Adrenal gland (tissue), 12 donors: ENCODE measurements around the gene FGF19. TPM values are rescaled to one million over a fixed set of nuclear protein-coding genes. Genes with fewer than 3 reads are reported as not detected.

Experiments
- DNase-seq, 7 donors: peaks; one replicate each; pipeline ENCODE4 v3.0.0-alpha.2; 2019 to 2020
- H3K27ac ChIP-seq, 5 donors: fragments of 200-600 bp; sonication (generic) in 4 of 5; 1 replicate in 3 of 5; 2 replicates in 2 of 5; pipeline versions ENCODE4 v1.5.1 to v1.8.0; 2016 to 2020; ENCODE audit warnings: mild to moderate bottlenecking in 1 of 5
- H3K27me3 ChIP-seq: fragments of 200-600 bp; 2 replicates; pipeline ENCODE4 v1.8.0; 2021
- H3K36me3 ChIP-seq, 2 donors: fragments of 200-600 bp; replicated peaks in 1 of 2; 1 replicate in 1 of 2; 2 replicates in 1 of 2; pipeline versions ENCODE4 v1.5.1 to v1.8.0; 2018 to 2022
- H3K4me1 ChIP-seq, 2 donors: fragments of 200-600 bp; replicated peaks in 1 of 2; 1 replicate in 1 of 2; 2 replicates in 1 of 2; pipeline versions ENCODE4 v1.5.1 to v1.8.0; 2018 to 2021
- H3K4me3 ChIP-seq, 4 donors: fragments of 200-600 bp; sonication (generic) in 3 of 4; one replicate each; pipeline ENCODE4 v1.5.1; 2016 to 2018
- H3K9me3 ChIP-seq, 3 donors: fragments of 200-600 bp; sonication (generic) in 1 of 3; replicated peaks in 1 of 3; 1 replicate in 2 of 3; 2 replicates in 1 of 3; pipeline versions ENCODE4 v1.5.1 to v1.8.0; 2016 to 2021
- POLR2A ChIP-seq, 2 donors: fragments of 450-650 bp; IDR thresholded peaks; one replicate each; pipeline ENCODE4 v1.6.1; 2017; ENCODE audit warnings: antibody characterized with exemption in 2 of 2, mild to moderate bottlenecking in 2 of 2, moderate library complexity in 1 of 2
- WGBS, 4 donors: extraction: QIAGEN DNeasy Blood & Tissue Kit in 2 of 4; methylation state at CpG; one replicate each; pipeline versions ENCODE4 v1.1.5 to v1.1.7; 2013 to 2017; 5-methylcytosine and 5-hydroxymethylcytosine counted together
- intact Hi-C, 2 donors: fragments of 100-400 bp; cut with DNase I; formaldehyde crosslinking; loops; one replicate each; pipeline versions ENCODE4 v1.14.1 to v1.15.0; 2022 to 2023
- polyA plus RNA-seq, 3 donors: library from polyadenylated mRNA; stranded (reverse); fragments of 200-250 nt in 2 of 3; fragments of 350-450 nt in 1 of 3; fragmentation: Illumina TruSeq in 1 of 3; extraction: RNeasy Lipid Tissue Mini Kit (QIAGEN cat#74804) in 1 of 3; gene quantifications; one replicate each; pipeline ENCODE4 v1.2.3, GENCODE V29; 2013 to 2014
- total RNA-seq, 9 donors: library from RNA; depleted of rRNA in 4 of 9; stranded (reverse); fragments of >200 nt in 4 of 9; fragments of 120-200 nt in 1 of 9; fragmentation: NEBNext Ultra II Directional in 1 of 9; extraction: Animal tissue kit (Norgen Biotek cat#: 25700) in 1 of 9; gene quantifications; one replicate each; pipeline versions ENCODE4 v1.1.0 to v1.2.4, GENCODE V29; 2013 to 2023
- TF ChIP-seq, protein P1 (sequence below), 6 experiments: fragments of 450-650 bp in 4 of 6; fragments of 200-600 bp in 2 of 6; sonication (generic) in 1 of 6; IDR thresholded peaks; 1 replicate in 5 of 6; 2 replicates in 1 of 6; pipeline versions ENCODE4 v1.5.1 to v1.8.0; 2016 to 2021; ENCODE audit warnings: antibody characterized with exemption in 6 of 6, mild to moderate bottlenecking in 2 of 6, moderate library complexity in 1 of 6
- donor health status: healthy with polysubstance abuse.
- donor health status: Bipolar disorder and iron deficiency.
- donor health status: DM: yes; HTN: yes; CAD: no.
- donor health status: DM: no; HTN: no; CAD: no.
- donor health status: DM: no; HTN: no; CAD: no.
- donor health status: DM: yes; HTN: yes; CAD: no.

FGF19 gene
- total and polyA plus RNA-seq, 12 donors = not detected

GRCh38 chr11:69718147-69718546 lies 14.3 kb upstream of the FGF19 start:
- H3K27ac ChIP-seq = no peak overlapping the region
- H3K27me3 ChIP-seq = peaks cover 9% of the 10 kb centered on the region
- intact Hi-C loops = no loop called here
- no peaks in the 10 kb centered on the region for H3K9me3 ChIP-seq
- 6 to 10% (median 9%) methylated on average over 7 to 13 of the region's 13 CpGs for WGBS, 4 donors
- H3K4me1 ChIP-seq = no peaks in the 10 kb centered on the region
- TF ChIP-seq, protein P1, sequence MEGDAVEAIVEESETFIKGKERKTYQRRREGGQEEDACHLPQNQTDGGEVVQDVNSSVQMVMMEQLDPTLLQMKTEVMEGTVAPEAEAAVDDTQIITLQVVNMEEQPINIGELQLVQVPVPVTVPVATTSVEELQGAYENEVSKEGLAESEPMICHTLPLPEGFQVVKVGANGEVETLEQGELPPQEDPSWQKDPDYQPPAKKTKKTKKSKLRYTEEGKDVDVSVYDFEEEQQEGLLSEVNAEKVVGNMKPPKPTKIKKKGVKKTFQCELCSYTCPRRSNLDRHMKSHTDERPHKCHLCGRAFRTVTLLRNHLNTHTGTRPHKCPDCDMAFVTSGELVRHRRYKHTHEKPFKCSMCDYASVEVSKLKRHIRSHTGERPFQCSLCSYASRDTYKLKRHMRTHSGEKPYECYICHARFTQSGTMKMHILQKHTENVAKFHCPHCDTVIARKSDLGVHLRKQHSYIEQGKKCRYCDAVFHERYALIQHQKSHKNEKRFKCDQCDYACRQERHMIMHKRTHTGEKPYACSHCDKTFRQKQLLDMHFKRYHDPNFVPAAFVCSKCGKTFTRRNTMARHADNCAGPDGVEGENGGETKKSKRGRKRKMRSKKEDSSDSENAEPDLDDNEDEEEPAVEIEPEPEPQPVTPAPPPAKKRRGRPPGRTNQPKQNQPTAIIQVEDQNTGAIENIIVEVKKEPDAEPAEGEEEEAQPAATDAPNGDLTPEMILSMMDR (IDR thresholded peaks at IDR 0.05) = peak in 4 of 6 experiments; percentile 11 to 33 (median 20)
- TF ChIP-seq POLR2A (IDR thresholded peaks at IDR 0.05) = no peak
- peak in 1 of 7 donors; percentile 22 for DNase-seq
- H3K36me3 ChIP-seq = no peaks in the 10 kb centered on the region
- H3K4me3 ChIP-seq = no peak overlapping the region

DNA sequence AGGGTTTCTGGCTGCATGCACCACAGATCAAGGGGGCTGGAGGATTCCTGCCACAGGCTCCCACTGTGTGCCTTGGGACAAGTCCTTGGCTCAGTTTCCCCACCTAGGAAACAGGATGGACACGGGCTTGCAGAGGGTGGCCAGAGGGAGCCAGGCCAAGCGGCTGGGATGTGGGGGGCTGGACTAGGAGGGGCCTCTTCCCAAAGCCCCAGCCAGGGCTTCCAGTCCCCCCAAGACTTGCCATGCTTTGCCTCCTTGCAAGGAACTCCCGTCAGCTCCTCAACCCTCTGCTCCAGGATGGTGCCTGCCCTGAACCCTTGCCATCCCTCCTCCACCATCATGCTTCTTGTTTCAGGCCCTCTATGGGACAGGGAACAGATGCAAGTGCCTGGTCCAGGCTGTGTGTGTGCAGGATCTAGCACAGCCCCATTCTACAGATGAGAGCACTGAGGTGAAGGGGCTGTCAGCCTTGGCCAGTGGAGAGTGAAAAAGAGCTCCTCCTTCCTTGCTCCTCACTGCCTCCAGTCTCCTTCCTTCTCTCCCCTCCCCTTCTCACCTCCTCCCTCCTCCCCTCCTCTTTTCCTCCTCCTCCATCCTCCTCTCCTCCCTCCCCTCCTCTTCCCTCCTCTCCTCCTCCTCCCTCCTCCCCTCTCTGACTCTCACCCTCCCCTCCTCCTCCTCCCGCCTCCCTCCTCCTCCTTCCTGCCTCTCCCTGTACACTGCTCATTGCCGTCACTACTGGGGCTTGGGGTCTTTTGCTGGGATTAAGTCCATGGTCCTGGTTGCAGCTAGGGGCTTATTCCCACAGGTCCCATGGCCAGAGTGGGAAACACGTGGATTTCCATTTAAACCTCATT lies 13.3 kb upstream of the FGF19 start:
- Histone ChIP-seq H3K27me3 (peaks cover 8% of the 10 kb centered on the region), H3K4me3 (no peak overlapping the region), H3K27ac (no peak overlapping the region), H3K36me3 (no peaks in the 10 kb centered on the region), H3K9me3 (no peaks in the 10 kb centered on the region), H3K4me1 (no peaks in the 10 kb centered on the region)
- intact Hi-C loops = no loop called here
- 51 to 64% (median 59%) methylated on average over 4 to 6 of the region's 6 CpGs for WGBS, 4 donors
- no peak for TF ChIP-seq POLR2A (IDR thresholded peaks at IDR 0.05)
- TF ChIP-seq, protein P1 (IDR thresholded peaks at IDR 0.05) = no peak
- no peak for DNase-seq

GRCh38 chr11:69716099-69716498 lies 12.3 kb upstream of the FGF19 start:
- DNase-seq = no peak
- Histone ChIP-seq H3K36me3 (no peaks in the 10 kb centered on the region), H3K4me3 (no peak overlapping the region), H3K9me3 (no peaks in the 10 kb centered on the region), H3K4me1 (no peaks in the 10 kb centered on the region), H3K27me3 (peaks cover 4% of the 10 kb centered on the region), H3K27ac (no peak overlapping the region)
- no peak for TF ChIP-seq POLR2A (IDR thresholded peaks at IDR 0.05)
- TF ChIP-seq, protein P1 (IDR thresholded peaks at IDR 0.05) = no peak
- 78 to 83% (median 80%) methylated on average over 10 to 11 of the region's 11 CpGs for WGBS, 4 donors
- intact Hi-C loops = no loop called here

DNA sequence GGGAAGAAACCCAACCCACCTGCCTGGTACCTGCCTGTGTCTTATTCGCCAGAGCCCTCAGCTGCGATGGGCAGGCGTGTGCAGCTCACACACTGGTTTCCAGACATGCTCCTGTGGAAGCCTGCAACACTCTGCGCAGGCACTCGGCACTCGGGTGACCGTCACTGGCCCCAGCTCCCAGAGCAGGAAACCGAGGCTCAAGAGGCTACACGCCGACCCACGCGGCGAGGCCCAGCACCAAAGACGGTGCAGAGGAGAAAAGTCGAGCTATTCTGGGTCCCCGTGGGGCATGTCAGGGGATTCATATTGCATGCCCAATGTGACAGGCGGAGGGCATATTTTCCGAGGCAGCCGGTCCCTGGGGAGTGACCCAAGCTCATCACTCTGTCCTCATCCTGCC lies 11.6 kb upstream of the FGF19 start:
- no peak overlapping the region for H3K4me3 ChIP-seq
- no peak for DNase-seq
- H3K36me3 ChIP-seq = no peaks in the 10 kb centered on the region
- 77 to 82% (median 79%) methylated on average over 18 to 19 of the region's 19 CpGs for WGBS, 4 donors
- no peaks in the 10 kb centered on the region for H3K4me1 ChIP-seq
- intact Hi-C loops = no loop called here
- TF ChIP-seq, protein P1 (IDR thresholded peaks at IDR 0.05) = no peak
- H3K9me3 ChIP-seq = no peaks in the 10 kb centered on the region
- H3K27me3 ChIP-seq = peaks cover 4% of the 10 kb centered on the region
- H3K27ac ChIP-seq = no peak overlapping the region
